CD1c-positive myeloid dendritic cell (primary cell): ENCODE results near the gene DDIT4.
"Not testable (repeated sequence)": the region's sequence is repeated elsewhere in the genome, so short reads cannot be mapped to it uniquely, and the experiment has no call there.

Experiments
- DNase-seq: peaks from one replicate; pipeline ENCODE4 v3.0.0-alpha.2; 2016; ENCODE audit errors: extremely low spot score

The DDIT4 gene

DNA sequence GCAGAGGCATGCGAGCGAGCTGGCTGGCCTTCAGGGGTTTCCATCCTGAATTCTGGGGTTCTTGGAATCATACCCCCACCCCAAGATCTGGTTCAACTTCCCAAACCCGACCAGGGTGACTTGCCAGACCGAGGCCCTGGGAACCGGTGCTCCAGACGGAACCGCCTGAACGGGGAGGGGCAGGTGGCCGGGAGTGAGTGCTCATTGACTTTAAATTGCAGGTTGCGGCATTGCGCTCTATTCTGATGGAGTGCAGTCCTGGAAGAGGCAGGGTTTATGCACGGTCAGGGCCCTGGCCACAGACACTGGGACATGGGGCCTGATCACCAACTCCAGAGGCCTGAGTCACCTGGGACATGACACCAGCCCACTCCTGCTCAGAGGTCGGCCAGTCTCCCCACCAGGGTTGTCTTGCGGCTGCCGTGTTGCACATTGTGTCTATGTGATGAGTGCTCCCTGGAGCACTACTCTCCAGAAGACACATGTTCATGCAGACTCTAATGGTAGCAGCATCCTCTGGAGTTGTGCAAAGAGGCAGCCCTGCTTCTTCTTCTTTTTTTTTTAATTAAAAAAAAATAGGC, 5.8 kb upstream of the DDIT4 start:
- DNase-seq = no peak

DNA sequence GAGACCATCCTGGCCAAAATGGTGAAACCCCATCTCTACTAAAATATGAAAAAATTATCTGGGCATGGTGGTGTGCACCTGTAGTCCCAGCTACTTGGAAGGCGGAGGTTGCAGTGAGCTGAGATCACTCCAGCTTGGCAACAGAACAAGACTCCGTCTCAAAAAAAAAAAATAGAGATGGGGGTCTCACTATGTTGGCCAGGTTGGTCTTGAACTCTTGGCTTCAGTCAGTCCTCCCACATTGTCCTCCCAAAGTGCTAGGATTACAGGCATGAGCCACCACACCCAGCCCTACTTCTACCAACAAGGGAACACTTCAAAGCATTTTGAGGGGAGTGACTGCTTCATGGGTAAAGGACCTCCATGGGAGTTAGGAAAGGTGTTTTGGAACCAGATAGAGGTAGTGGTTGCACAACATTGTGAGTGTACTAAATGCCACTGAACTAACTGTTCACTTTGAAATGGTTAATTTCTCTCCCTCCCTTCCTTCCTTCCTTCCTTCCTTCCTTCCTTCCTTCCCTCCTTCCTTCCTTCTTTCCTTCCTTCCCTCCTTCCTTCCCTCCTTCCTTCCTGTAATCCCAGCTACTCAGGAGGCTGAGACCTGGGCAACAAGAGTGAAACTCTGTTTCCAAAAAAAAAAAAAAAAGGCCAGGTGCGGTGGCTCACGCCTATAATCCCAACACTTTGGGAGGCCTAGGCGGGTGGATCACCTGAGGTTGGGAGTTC, 5.1 kb upstream of the DDIT4 start:
- DNase-seq = not testable (repeated sequence)

DNA sequence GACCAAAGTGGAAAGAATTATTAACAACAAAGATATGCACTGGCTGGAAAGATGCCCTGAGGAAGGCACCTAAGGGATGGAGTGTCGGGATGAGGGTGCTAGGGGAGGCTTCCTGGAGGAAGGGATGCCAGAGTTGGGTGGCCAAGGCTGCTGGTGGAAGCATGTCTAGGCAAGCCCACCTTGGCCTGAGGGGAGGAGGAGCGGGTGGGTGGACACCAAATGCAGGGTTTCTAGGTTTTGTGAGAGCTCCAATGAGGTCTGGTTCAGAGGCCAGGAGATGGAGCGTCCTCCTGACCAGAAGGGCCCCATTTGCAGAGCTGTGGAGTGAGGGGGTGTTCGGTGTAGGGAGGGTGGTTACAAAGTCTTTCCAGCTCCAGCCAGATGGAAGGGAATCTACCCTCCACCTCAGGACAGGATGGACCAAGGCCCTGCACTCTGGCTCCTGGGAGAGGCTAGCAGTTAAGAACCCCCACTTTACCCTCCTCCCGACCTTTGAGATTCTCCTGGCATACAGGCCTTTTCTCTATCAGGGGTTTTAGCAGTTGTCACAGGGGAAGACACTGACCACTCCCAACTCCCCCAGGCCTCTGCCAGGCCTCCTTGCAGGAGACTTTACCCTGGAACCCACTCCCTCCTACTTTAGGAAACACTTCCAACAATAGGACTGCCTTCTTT, 3.0 kb upstream of the DDIT4 start:
- no peak for DNase-seq

DNA sequence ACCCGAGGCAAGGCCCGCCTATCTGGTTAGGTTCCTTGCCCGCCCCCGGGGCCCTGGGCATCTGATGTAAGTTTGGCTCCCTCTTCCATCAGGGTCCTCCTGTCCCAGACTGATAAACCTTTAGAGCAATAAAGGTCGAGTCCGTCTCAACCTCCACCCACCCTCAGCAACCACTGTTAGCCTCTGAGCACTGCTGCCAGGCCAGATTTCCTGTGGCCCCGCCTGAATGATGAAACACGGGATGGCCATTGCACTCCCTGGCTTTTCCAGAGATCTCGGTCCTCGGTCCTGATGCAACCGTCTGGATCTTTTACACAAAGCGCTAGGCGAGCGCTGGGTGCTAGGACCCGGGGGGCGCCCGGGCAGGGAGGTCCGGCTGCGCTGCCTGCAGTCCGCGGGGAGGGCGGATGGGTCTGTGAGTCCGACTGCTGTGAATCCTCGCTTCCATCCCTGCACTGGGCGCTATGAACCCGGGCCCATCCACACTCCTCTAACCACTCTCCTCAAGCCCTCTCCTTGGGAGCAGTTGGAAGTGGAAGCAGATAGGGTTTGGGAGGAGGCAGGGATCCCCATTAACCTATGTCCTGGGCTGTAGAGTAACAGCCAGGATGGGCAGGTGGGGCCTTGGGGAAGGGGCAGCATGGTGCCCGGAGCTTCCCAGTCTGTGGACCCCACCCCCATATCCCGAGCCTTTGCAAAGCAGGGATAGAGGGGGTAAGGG, 875 bp upstream of the DDIT4 start:
- peak; percentile 47 for DNase-seq

DNA sequence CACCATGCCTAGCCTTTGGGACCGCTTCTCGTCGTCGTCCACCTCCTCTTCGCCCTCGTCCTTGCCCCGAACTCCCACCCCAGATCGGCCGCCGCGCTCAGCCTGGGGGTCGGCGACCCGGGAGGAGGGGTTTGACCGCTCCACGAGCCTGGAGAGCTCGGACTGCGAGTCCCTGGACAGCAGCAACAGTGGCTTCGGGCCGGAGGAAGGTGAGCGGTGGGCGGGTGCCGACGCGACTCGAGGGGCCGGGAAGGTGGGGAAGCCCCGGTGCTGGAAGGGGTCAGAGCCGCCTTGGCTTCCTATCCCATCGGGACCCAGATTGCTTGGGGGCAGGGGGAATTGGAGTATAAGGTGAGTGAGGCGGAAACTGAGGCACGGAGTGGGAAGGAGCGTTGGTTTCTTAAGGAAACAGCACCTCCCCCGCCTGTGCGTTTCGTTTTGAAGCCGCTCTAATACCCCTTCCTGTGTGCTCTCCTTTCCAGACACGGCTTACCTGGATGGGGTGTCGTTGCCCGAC, 547 bp downstream of the DDIT4 start:
- peak; percentile 20 for DNase-seq

DNA sequence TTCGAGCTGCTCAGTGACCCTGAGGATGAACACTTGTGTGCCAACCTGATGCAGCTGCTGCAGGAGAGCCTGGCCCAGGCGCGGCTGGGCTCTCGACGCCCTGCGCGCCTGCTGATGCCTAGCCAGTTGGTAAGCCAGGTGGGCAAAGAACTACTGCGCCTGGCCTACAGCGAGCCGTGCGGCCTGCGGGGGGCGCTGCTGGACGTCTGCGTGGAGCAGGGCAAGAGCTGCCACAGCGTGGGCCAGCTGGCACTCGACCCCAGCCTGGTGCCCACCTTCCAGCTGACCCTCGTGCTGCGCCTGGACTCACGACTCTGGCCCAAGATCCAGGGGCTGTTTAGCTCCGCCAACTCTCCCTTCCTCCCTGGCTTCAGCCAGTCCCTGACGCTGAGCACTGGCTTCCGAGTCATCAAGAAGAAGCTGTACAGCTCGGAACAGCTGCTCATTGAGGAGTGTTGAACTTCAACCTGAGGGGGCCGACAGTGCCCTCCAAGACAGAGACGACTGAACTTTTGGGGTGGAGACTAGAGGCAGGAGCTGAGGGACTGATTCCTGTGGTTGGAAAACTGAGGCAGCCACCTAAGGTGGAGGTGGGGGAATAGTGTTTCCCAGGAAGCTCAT, 1.1 kb downstream of the DDIT4 start:
- peak; percentile 43 for DNase-seq

DNA sequence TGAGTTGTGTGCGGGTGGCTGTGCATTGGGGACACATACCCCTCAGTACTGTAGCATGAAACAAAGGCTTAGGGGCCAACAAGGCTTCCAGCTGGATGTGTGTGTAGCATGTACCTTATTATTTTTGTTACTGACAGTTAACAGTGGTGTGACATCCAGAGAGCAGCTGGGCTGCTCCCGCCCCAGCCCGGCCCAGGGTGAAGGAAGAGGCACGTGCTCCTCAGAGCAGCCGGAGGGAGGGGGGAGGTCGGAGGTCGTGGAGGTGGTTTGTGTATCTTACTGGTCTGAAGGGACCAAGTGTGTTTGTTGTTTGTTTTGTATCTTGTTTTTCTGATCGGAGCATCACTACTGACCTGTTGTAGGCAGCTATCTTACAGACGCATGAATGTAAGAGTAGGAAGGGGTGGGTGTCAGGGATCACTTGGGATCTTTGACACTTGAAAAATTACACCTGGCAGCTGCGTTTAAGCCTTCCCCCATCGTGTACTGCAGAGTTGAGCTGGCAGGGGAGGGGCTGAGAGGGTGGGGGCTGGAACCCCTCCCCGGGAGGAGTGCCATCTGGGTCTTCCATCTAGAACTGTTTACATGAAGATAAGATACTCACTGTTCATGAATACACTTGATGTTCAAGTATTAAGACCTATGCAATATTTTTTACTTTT, 1.8 kb downstream of the DDIT4 start:
- no peak for DNase-seq

DNA sequence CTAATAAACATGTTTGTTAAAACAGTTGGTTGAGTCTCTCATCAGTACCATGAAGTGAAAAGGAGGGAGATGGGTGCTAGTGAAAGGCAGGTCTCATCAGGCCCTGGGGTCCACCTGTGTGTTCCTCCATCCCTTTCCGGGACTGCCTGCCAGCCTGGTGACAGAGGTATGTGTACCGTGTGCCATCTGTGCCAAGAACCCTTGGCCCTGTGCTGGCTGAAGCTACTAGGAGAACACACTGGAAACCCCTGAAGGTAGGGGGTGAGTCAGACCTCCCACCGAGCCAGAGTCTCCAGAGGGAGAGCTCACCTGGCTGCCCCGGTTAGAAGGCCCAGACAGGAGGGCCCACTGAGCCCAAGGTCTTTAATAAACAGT, 2.3 kb downstream of the DDIT4 start:
- DNase-seq = no peak

DNA sequence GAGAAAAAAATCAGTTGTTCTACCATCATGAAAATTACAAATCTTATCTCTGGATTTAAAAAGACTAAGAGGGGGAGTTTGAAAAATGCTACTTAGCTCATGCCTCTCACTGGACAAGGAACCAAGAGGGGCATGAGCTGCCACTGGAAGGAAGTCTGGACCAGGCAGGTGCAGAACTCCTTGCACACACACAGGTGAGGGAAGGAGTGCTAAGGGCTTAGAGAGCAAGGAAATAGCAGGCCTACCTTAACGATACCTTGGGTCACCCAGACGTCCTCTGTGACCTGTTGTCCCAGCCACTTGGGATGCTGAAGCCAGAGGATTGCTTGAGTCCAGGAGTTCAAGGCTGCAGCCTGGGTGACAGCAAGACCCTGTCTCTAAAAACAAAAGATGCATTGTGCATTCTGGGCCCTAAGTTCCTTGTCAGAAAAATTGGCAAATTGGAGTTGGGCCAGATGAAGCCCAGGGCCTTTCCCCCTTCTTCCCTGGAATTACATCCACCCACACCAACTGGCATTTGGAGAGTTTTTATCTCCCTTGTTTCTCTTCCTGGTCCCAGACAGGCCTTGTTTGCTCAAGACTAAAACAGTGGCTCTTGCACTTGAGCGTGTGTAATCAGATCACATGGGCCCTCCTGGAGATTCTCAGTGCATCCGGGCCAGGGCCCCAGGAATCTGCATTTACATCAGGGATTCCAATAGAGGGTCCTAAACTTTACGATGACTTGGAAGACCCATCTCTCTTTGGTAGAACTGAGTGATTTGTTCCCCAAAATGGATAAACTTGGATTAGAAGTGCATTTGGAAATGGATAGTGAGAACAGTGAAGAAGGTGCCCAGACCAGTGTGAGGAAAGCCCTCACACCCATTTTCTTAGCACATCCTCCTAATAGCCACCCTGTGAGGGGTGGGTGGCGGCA, 3.0 kb downstream of the DDIT4 start:
- peak; percentile 30 for DNase-seq

DNA sequence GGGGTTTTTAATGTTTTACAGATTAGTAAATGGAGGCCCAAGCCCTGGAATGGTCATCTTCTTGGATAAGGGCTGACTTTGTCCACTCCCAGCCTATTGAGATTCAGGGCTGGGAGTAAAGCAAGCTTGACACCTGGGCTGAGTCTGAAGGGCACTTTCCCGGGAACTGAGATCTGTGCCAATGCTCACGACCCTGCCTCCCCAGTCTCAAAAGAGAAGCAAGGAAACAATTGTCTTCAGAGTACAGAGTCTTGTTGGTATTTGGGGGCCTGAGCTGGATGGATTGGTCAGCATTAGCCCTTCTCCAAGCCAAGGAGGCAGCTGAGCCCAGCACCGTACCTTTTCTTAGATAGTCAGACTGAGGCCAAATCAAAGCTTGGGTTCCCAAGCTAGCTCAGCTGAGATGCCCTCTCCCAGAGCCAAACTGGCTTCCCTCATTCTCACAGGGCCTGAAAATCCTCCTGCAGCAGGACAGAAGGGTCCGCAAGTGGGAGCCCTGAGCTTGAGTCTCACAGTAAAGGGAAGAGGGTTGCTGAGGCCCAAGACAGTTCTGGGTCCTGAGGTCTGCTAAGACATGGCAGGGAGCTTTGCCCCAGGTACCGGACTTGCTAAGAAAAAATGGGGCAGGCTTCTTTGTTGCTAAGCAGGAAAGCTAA, 3.7 kb downstream of the DDIT4 start:
- DNase-seq = no peak

DNA sequence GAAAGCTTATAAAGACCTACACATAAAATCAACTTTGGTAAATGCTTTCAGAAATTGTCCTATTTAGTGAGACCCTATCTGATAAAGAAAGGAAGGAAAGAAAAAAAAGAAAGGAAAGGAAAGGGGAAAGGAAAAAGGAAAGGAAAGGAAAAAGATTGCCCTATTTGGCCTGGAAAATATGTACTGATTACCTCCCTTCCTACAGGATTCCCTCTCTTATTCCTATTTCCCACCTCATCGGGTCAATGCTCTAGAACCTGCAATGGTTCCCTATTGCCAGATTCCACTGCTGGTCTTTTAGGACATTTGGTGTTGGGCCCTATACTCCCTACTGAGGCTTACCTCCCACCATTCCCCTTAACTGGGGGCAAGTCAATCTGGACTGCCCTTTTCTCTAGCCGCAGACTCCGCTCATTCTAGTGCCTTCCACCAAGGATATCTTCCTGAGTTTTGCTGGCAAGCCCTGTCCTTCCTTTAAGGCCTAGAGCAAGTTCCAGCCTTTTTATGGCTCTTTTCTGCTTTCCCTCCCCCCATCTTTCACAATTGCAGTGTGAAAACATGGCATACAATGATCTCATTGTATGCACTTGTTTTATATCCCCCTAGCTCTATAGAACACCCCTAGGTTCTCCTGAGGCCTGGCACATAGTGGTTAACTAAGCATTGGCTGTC, 4.4 kb downstream of the DDIT4 start:
- no peak for DNase-seq

DNA sequence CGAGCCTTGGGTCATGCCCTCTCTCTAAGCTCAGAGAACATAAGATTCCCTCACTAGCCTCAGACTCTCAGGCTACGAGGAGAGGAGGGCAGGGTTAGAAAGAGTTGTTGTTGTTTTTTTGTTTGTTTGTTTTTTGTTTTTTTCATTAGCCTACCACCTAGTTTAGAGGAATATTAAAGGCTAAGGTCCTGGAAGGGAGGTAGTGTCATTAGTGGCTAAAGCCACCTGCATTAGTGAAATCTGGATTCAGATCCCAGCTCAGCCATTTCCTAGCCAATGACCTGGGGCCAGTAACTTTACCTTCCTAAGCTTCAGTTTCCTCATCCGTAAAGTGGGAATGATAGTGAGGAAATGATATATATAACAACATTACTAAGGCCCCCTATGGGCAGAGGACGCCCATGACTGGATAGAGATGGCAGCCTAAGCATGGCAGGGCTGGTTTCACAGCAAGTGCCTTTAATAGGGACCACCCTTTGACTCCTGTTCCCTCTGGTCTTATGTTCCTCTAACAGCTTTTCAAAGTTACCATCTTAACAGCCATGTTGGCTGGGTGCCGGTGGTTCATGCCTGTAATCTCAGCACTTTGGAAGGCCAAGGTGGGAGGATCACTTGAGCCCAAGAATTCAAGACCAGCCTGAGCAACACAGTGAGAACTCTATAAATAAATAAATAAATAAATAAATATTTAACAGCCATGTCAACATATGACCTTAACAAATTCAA, 5.1 kb downstream of the DDIT4 start:
- no peak for DNase-seq

DNA sequence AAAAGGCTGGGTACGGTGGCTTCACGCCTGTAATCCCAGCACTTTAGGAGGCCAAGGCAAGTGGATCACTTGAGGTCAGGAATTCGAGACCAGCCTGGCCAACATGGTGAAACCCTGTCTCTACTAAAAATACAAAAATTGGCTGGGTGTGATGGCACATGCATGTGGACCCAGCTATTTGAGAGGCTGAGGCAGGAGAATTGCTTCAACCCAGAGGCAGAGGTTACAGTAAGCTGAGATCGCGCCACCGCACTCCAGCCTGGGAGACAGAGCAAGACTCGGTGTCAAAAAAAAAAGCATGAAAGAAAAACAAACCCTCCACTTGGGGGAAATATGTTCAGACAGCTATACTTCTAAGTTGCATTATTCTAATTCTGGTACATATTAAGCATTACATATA, 5.9 kb downstream of the DDIT4 start:
- not testable (repeated sequence) for DNase-seq

DNA sequence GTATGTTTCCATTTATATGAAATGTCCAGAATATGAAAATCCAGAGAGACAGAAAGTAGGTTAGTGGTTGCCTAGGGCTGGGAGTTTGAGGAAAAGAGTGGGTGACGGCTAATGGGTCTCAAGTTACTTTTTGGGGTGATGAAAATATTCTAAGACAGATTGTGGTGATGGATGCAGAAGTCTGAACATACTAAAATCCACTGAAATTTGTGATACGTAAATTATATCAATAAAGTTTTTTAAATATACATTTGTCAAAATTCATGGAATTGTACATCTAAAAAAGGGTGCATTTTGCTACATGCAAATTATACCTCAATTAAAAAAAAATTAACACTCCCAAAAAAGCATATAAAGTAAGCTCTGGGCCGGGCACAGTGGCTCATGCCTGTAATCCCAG, 9.4 kb downstream of the DDIT4 start:
- no peak for DNase-seq

DNA sequence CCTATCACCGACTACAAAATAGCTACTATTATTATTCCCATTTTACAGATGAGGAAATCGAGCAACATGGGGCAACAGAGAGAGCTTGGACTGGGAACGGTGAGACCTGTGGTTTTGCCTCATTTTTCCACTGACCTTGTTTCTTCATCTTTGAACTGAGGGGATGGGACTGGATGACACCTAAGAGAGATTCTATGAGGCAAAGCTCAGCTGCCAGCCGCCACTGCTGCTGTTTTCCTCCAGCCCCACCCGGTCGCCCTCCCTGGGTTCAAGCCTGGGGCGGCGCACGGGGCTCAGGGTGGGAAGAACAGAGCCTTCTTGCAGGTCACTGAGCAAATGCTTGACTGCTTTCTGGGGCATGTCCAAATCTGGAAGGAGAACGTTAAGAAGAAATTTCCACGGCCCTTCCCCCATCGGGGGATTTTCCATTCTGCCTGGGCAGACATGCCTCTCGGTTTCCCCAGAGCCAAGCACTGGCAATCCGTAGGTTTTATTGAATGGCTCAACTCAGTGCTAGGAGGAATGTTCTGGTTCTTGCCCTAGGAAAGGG, 12.3 kb downstream of the DDIT4 start:
- no peak for DNase-seq

DNA sequence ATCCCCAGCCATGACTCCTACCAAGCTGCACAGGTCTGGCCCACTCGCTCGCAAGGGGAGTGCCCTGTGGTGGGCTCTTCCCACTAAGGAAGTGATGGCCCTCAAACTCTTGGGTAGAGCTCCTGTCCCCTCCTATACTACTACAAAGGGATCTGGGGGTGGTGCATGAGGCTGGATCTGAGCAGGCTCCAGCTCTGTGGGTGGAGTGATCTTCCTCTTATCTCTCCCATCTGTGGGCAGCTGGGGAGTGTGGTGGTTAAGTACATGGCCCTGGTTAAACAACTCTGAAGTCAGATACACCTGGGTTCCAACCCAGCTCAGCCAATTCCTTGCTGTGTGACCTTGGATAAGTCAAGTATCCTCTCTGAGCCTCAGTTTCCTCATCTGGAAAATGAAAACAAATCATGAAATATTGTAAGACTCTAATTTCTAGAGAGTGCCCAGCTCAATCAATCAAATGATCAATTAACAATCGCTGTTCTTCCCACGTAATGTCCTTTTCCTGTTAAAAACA, 17.4 kb downstream of the DDIT4 start:
- DNase-seq = peak; percentile 73

DNA sequence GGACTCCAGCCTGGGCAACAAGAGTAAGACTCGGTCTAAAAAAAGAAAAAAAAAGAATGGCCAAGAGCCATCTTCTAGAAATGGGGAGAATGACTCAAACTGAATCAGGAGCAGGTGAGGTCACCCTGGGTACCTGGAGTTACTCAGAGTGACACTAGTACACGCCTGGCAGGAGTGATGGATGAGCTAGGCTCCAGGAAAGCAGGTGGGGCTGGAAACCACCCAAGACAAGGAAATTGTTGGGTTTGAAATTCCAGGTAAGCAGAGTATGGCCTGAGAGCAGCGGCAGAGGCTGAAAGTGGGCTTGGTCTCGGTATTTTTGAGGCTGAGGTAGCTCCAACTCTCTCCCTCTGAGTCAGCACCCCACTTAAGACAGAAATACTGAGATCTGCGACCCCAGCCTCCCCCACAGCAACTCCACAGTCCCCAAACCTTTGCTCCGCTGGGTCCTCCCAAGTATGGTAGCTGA, 18.5 kb downstream of the DDIT4 start:
- DNase-seq = no peak
